SK-N-SH (cell line): ENCODE measurements around the gene MTHFD1L. TPM values are rescaled to one million over a fixed set of nuclear protein-coding genes. Genes with fewer than 3 reads are reported as not detected.

ENCODE experiments used
- CTCF ChIA-PET: fragments of 300-600, 350-600 bp; formaldehyde crosslinking; extraction: SDS; loops from one replicate; lab custom pipeline; 2021; lab: Yijun Ruan, JAX
- POLR2A ChIA-PET: fragments of 350-600 bp; sonication (Branson Sonifier 250); formaldehyde crosslinking; extraction: SDS; loops from one replicate; lab custom pipeline; 2020; ENCODE audit warnings: antibody characterized with exemption, inconsistent platforms; lab: Yijun Ruan, JAX
- DNase-seq: peaks from one replicate; pipeline ENCODE4 v3.0.0; 2012
- H2AFZ ChIP-seq: fragments of 200-600 bp; sonication (generic); 2 replicates; pipeline ENCODE4 v1.8.1; 2016; ENCODE audit warnings: antibody characterized with exemption, mild to moderate bottlenecking, low read depth
- H3F3A ChIP-seq: fragments of 200-600 bp; sonication (generic); replicated peaks from 2 replicates; pipeline ENCODE3; 2016; ENCODE audit warnings: antibody characterized with exemption, mild to moderate bottlenecking; ENCODE audit not compliant: insufficient read depth
- H3K27ac ChIP-seq, 2 experiments: fragments of 200-500 bp in 1 of 2; fragments of 200-600 bp in 1 of 2; sonication (Bioruptor generic) in 1 of 2; sonication (generic), shearing (Covaris generic) in 1 of 2; 2 replicates each; pipeline versions ENCODE4 v1.5.1 to v1.6.1; 2014 to 2016; ENCODE audit warnings: low read depth in 2 of 2, inconsistent platforms in 1 of 2, low read length in 1 of 2, mild to moderate bottlenecking in 1 of 2, mixed read lengths in 1 of 2
- H3K27me3 ChIP-seq: fragments of 200-600 bp; sonication (generic), shearing (Covaris generic); 2 replicates; pipeline ENCODE4 v1.6.1; 2016; ENCODE audit warnings: mixed run types; ENCODE audit not compliant: insufficient read depth
- H3K36me3 ChIP-seq, 2 experiments: fragments of 200-500 bp in 1 of 2; fragments of 200-600 bp in 1 of 2; sonication (Bioruptor generic) in 1 of 2; sonication (generic) in 1 of 2; replicated peaks in 1 of 2; 2 replicates each; pipeline versions ENCODE3 to v1.5.1; 2014 to 2016; ENCODE audit warnings: low read length in 1 of 2, mild to moderate bottlenecking in 1 of 2; ENCODE audit not compliant: insufficient read depth in 2 of 2, control insufficient read depth in 1 of 2
- H3K4me1 ChIP-seq, 2 experiments: fragments of 200-500 bp in 1 of 2; fragments of 200-600 bp in 1 of 2; sonication (Bioruptor generic) in 1 of 2; sonication (generic), shearing (Covaris generic) in 1 of 2; 2 replicates each; pipeline versions ENCODE4 v1.5.1 to v1.6.1; 2014 to 2016; ENCODE audit warnings: low read depth in 1 of 2, low read length in 1 of 2, mixed run types in 1 of 2; ENCODE audit not compliant: insufficient read depth in 2 of 2, control insufficient read depth in 1 of 2
- H3K4me2 ChIP-seq: fragments of 200-600 bp; sonication (generic), shearing (Covaris generic); 2 replicates; pipeline ENCODE4 v1.6.1; 2017; ENCODE audit warnings: mixed run types
- H3K4me3 ChIP-seq, 2 experiments: fragments of 200-500 bp in 1 of 2; fragments of 200-600 bp in 1 of 2; sonication (Bioruptor generic) in 1 of 2; sonication (generic), shearing (Covaris generic) in 1 of 2; 2 replicates each; pipeline versions ENCODE4 v1.5.1 to v1.8.1; 2014 to 2016; ENCODE audit warnings: low read depth in 2 of 2, inconsistent platforms in 1 of 2, low read length in 1 of 2, mild to moderate bottlenecking in 1 of 2, mixed read lengths in 1 of 2, moderate library complexity in 1 of 2
- H3K79me2 ChIP-seq: fragments of 200-600 bp; sonication (generic); 2 replicates; pipeline ENCODE4 v1.8.1; 2017; ENCODE audit warnings: mild to moderate bottlenecking; ENCODE audit not compliant: insufficient read depth
- H3K9ac ChIP-seq: fragments of 200-600 bp; sonication (generic); 2 replicates; pipeline ENCODE4 v1.6.1; 2017; ENCODE audit warnings: mixed run types
- H3K9me2 ChIP-seq: fragments of 200-600 bp; sonication (generic); 2 replicates; pipeline ENCODE4 v1.6.1; 2017; ENCODE audit warnings: mixed run types
- H3K9me3 ChIP-seq: fragments of 200-600 bp; sonication (generic); 2 replicates; pipeline ENCODE4 v1.6.1; 2017; ENCODE audit warnings: mixed run types, mild to moderate bottlenecking, moderate library complexity
- H4K20me1 ChIP-seq: fragments of 200-600 bp; sonication (generic); 2 replicates; pipeline ENCODE4 v1.6.1; 2017; ENCODE audit warnings: mild to moderate bottlenecking, mixed run types; ENCODE audit not compliant: insufficient read depth
- CHD2 ChIP-seq: fragments of 150-350 bp; IDR thresholded peaks from 2 replicates; pipeline ENCODE4 v1.6.1; 2018; ENCODE audit warnings: low read length; ENCODE audit not compliant: partially characterized antibody
- EP300 ChIP-seq, 2 experiments: IDR thresholded peaks; 2 replicates each; pipeline versions ENCODE4 v1.4.0 to v1.6.1; 2012; ENCODE audit warnings: borderline replicate concordance in 1 of 2, low read depth in 1 of 2, low read length in 1 of 2
- FOSL2 ChIP-seq: IDR thresholded peaks from 2 replicates; pipeline ENCODE4 v1.4.0; 2012; ENCODE audit warnings: low read depth, mild to moderate bottlenecking, moderate library complexity, borderline replicate concordance
- GATA2 ChIP-seq: sonication (generic); formaldehyde crosslinking; IDR thresholded peaks from 2 replicates; pipeline ENCODE4 v1.5.0; 2020; ENCODE audit warnings: mild to moderate bottlenecking, missing genetic modification reagents
- MEF2A ChIP-seq: IDR thresholded peaks from 2 replicates; pipeline ENCODE4 v1.4.0; 2012; ENCODE audit warnings: low read depth, borderline replicate concordance
- MXI1 ChIP-seq: IDR thresholded peaks from 2 replicates; pipeline ENCODE4 v1.6.1; 2012; ENCODE audit warnings: mild to moderate bottlenecking, low read depth, low read length, improper control_type of control experiment
- NFIC ChIP-seq: IDR thresholded peaks from 2 replicates; pipeline ENCODE4 v1.4.0; 2012; ENCODE audit warnings: borderline replicate concordance
- NRF1 ChIP-seq: IDR thresholded peaks from 2 replicates; pipeline ENCODE4 v1.6.1; 2012; ENCODE audit warnings: low read depth, mild to moderate bottlenecking, low read length
- POLR2AphosphoS5 ChIP-seq: IDR thresholded peaks from 2 replicates; pipeline ENCODE4 v1.6.1; 2012; ENCODE audit warnings: low read depth, low read length
- RAD21 ChIP-seq: IDR thresholded peaks from 2 replicates; pipeline ENCODE4 v1.6.1; 2012; ENCODE audit warnings: mild to moderate bottlenecking, low read length
- RCOR1 ChIP-seq: fragments of 150-350 bp; IDR thresholded peaks from 2 replicates; pipeline ENCODE4 v1.6.1; 2017; ENCODE audit warnings: antibody characterized with exemption, low read length
- RFX5 ChIP-seq: IDR thresholded peaks from 2 replicates; pipeline ENCODE4 v1.6.1; 2012; ENCODE audit warnings: mild to moderate bottlenecking, improper control_type of control experiment, low read length
- SMC3 ChIP-seq: IDR thresholded peaks from 2 replicates; pipeline ENCODE4 v1.6.1; 2012; ENCODE audit warnings: low read depth, low read length, improper control_type of control experiment
- TEAD4 ChIP-seq: IDR thresholded peaks from 2 replicates; pipeline ENCODE4 v1.4.0; 2012; ENCODE audit warnings: mild to moderate bottlenecking, borderline replicate concordance; ENCODE audit not compliant: insufficient read depth
- ZBTB33 ChIP-seq: IDR thresholded peaks from 2 replicates; pipeline ENCODE4 v1.4.0; 2012; ENCODE audit warnings: low read depth, borderline replicate concordance
- WGBS: methylation state at CpG from one replicate; pipeline ENCODE4 v1.1.6; 2017; ENCODE audit warnings: low lambda C conversion rate; 5-methylcytosine and 5-hydroxymethylcytosine counted together
- polyA plus RNA-seq, 3 experiments: library from polyadenylated mRNA; depleted of rRNA; stranded (reverse); fragments of >200 nt; gene quantifications; 2 replicates each; pipeline ENCODE4 v1.2.3, GENCODE V29; 2012
- TF ChIP-seq, protein P1 (sequence below): IDR thresholded peaks from 2 replicates; pipeline ENCODE4 v1.4.0; 2012; ENCODE audit warnings: low read depth
- TF ChIP-seq, protein P2 (sequence below): IDR thresholded peaks from 2 replicates; pipeline ENCODE4 v1.4.0; 2012; ENCODE audit warnings: low read depth, borderline replicate concordance
- TF ChIP-seq, protein P3 (sequence below): fragments of 150-350 bp; IDR thresholded peaks from 2 replicates; pipeline ENCODE4 v1.6.1; 2016; ENCODE audit warnings: mild to moderate bottlenecking, low read depth, low read length

The MTHFD1L gene
- polyA plus RNA-seq, 1 of the 3 experiments (the other 2 are of a cell fraction) = 37.0 TPM

DNA sequence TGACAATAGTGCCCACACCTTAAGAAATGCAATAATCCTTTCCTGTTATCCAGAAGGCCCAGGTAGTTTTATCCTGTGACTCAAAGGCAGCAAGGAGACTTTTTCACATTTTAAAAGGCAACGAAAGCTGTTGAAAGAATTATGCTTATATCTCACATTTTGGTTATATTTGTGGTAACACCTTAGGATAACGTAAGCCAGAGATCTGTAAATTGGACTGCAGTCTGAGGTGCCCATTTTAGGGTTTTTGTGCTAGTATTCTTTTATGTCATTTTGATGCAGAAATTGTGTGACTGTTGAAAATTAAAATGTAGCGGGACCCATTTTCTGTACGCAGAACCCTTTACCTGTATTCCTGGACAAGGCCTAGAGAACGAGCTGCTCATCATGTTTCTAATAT, 24.3 kb upstream of the MTHFD1L start:
- Histone ChIP-seq H3F3A (no peaks in the 10 kb centered on the region), H2AFZ (no peak overlapping the region), H3K4me1 (no peaks in the 10 kb centered on the region), H3K79me2 (0 out of 2 replicates have a peak, but pooled peaks cover under 1% of the 10 kb centered on the region), H3K4me2 (no peak overlapping the region), H3K4me3 (no peak overlapping the region), H3K36me3 (peaks cover 0 to 4% of the 10 kb centered on the region in 2 experiments), H3K9me3 (no peaks in the 10 kb centered on the region), H4K20me1 (no peaks in the 10 kb centered on the region), H3K9me2 (no peaks in the 10 kb centered on the region), H3K9ac (no peak overlapping the region), H3K27ac (no peak overlapping the region), H3K27me3 (no peaks in the 10 kb centered on the region)
- POLR2A ChIA-PET = no interaction called here
- CTCF ChIA-PET = interaction anchor here (2.1 to 2.2 kb wide), 2 partner anchors 23 to 51 kb away, joined by 4 to 8 read pairs; no protein-coding TSS in a partner anchor
- TF ChIP-seq RFX5 (no peak), EP300 (IDR thresholded peaks at IDR 0.05; ENCODE audit: borderline replicate concordance in 1 of 2, low read depth in 1 of 2, low read length in 1 of 2) (no peak), MXI1 (no peak), CHD2 (no peak), TEAD4 (no peak), NRF1 (no peak), RAD21 (no peak), SMC3 (no peak), ZBTB33 (no peak), NFIC (no peak), MEF2A (no peak), POLR2AphosphoS5 (no peak), RCOR1 (no peak), FOSL2 (no peak), GATA2 (CRISPR knock-in tag) (no peak)
- TF ChIP-seq, protein P1, sequence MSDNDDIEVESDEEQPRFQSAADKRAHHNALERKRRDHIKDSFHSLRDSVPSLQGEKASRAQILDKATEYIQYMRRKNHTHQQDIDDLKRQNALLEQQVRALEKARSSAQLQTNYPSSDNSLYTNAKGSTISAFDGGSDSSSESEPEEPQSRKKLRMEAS = no peak
- TF ChIP-seq, protein P2, sequence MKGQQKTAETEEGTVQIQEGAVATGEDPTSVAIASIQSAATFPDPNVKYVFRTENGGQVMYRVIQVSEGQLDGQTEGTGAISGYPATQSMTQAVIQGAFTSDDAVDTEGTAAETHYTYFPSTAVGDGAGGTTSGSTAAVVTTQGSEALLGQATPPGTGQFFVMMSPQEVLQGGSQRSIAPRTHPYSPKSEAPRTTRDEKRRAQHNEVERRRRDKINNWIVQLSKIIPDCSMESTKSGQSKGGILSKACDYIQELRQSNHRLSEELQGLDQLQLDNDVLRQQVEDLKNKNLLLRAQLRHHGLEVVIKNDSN = no peak
- TF ChIP-seq, protein P3, sequence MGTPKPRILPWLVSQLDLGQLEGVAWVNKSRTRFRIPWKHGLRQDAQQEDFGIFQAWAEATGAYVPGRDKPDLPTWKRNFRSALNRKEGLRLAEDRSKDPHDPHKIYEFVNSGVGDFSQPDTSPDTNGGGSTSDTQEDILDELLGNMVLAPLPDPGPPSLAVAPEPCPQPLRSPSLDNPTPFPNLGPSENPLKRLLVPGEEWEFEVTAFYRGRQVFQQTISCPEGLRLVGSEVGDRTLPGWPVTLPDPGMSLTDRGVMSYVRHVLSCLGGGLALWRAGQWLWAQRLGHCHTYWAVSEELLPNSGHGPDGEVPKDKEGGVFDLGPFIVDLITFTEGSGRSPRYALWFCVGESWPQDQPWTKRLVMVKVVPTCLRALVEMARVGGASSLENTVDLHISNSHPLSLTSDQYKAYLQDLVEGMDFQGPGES = no peak
- 84% methylated on average over 5 of the region's 5 CpGs for WGBS
- DNase-seq = no peak
